Fibroblast of pulmonary artery (primary cell): ENCODE measurements around the gene TTLL11.

Experiments used
- DNase-seq: peaks from one replicate; pipeline ENCODE4 v3.0.0-alpha.2; 2010; ENCODE audit warnings: low read depth
- H3K4me3 ChIP-seq: replicated peaks from 2 replicates; pipeline ENCODE4 v1.5.1; 2011; ENCODE audit warnings: low read depth, mild to moderate bottlenecking, control low read depth, low read length, moderate library complexity
- CTCF ChIP-seq: IDR thresholded peaks from 2 replicates; pipeline ENCODE4 v1.5.1; 2011; ENCODE audit warnings: mild to moderate bottlenecking, control low read depth, low read length, inconsistent platforms; ENCODE audit errors: missing control alignments

The TTLL11 gene

GRCh38 chr9:122107291-122107805, 14.2 kb upstream of the TTLL11 start:
- no peak overlapping the region for H3K4me3 ChIP-seq
- no peak for TF ChIP-seq CTCF

GRCh38 chr9:122106576-122106975, 13.5 kb upstream of the TTLL11 start:
- TF ChIP-seq CTCF = no peak
- DNase-seq = no peak
- H3K4me3 ChIP-seq = no peak overlapping the region

More at GRCh38 chr9:122107291-122107805, 14.2 kb upstream of the TTLL11 start:
- DNase-seq = no peak

GRCh38 chr9:122103985-122104384, 10.9 kb upstream of the TTLL11 start:
- TF ChIP-seq CTCF = no peak
- no peak for DNase-seq
- no peak overlapping the region for H3K4me3 ChIP-seq

- no peak for TF ChIP-seq CTCF
- no peak overlapping the region for H3K4me3 ChIP-seq
- DNase-seq = no peak
These were observed 9.0 kb upstream of the TTLL11 start for GRCh38 chr9:122102156-122102555.

GRCh38 chr9:122100756-122101155, 7.6 kb upstream of the TTLL11 start:
- no peak for TF ChIP-seq CTCF
- DNase-seq = no peak
- H3K4me3 ChIP-seq = no peak overlapping the region

DNA sequence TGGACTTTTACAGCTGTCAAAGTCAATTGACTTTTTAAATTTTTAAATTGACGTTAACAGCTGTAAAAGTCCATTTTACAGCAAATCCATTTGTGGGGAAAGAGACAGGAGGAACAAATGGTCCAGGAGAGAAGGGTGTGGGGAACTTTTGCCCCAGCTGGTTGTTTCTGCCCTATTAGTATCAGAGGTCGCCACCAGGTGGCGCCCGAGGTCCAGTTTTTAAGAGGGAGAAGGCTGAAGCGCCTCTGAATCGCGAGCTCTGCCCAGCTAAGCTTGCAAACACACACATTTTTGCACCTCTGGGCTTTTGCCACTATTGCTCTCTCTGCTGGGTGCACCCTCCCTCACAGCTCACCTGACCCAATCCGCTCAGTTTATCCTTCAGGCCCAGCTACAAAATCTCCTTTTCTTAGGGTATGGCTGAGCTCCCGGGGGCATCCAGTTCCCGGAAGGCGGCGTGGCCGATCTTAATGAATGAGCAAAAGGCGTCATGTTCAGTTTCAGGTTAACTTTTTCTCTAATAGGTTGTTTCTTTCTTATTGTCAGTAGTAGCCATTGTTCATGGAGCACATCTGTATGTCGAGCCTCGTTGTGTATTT, 6.3 kb upstream of the TTLL11 start:
- no peak overlapping the region for H3K4me3 ChIP-seq
- peak; percentile 82 for DNase-seq
- peak; percentile 78 for TF ChIP-seq CTCF
